Measurements from ENCODE around the gene ID2. TPM values are rescaled to one million over a fixed set of nuclear protein-coding genes. Genes with fewer than 3 reads are reported as not detected.

The ID2 gene
- total RNA-seq, 1 experiment from 2014 or later: 90.9 TPM

DNA sequence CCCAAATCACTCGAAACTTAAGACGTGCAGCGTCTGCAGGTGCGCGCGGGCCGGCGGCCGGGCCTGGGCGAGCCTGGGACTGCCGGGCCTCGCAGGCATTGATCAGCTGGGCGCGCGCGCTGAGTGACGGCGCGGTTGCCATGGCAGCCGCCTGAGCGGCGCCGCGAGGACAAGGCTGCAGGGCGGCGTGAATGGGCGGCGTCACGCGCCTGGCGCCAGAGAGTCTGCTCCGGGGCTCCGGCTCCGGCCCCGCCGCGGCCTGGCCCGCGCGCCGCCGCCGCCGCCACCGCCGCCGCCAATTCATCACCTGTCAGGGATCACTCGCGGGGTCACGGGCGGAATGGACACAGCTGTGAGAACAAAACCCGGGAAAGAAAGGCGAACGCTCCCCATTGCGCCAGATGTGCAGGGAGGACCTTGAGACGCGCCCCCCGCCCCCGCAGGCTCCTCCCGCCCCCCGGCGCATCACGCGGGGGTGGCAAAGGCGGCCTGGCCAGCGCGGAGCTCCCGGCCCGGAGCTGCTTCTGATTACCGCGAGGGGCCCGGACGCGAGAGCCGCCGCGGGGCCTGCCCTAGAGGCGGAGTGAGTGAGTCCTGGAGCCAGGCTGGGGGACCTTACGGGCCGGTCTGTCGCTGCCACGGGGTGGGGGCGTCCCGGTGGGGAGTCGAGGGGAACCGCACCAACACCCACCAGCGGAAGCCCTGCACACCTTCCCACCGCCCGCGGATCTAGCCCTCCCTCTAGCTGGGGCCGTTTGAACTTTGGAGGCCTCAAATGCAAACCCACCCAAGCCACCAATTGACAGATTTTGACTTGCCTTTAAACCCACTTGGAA is 2.9 kb upstream of the ID2 start:
- DNase-seq: peak; percentile 94 to 96
- Histone ChIP-seq H3K4me3 (ENCODE audit: low read depth, low read length) (peak overlapping the region; percentile 75), H3K27me3 (replicated peaks; ENCODE audit: control insufficient read depth, insufficient read depth, low read length) (no peaks in the 10 kb centered on the region), H3K4me1 (peaks cover 20% of the 10 kb centered on the region; the same call in 1 of the 2 replicates), H3K9me3 (peaks cover 7% of the 10 kb centered on the region), H3K36me3 (ENCODE audit: control insufficient read depth, insufficient read depth, low read length) (no peaks in the 10 kb centered on the region)
- Mint-ChIP-seq H3K27ac (ENCODE audit: unreplicated experiment) (peak overlapping the region; percentile 85), H3K9me3 (ENCODE audit: unreplicated experiment) (peaks cover 10% of the 10 kb centered on the region), H3K4me1 (ENCODE audit: low read depth, unreplicated experiment) (peaks cover 6% of the 10 kb centered on the region), H3K36me3 (ENCODE audit: insufficient read depth, unreplicated experiment) (peaks cover 56% of the 10 kb centered on the region), H3K27me3 (ENCODE audit: insufficient read depth, unreplicated experiment) (no peaks in the 10 kb centered on the region), H3K4me3 (ENCODE audit: unreplicated experiment) (peak overlapping the region; percentile 81)
- POLR2A ChIA-PET: interaction anchor here (0.5 to 1.0 kb wide), 8 partner anchors 42 to 1039 kb away, joined by 3 to 6 read pairs (median 4); no protein-coding TSS in a partner anchor
- intact Hi-C loops (cut with micrococcal nuclease; ENCODE audit: unreplicated experiment): no loop called here
- BruUV-seq (replicated peaks): no TSS peak
- CTCF ChIA-PET: interaction anchor here (1.0 to 1.7 kb wide), 4 partner anchors 42 to 153 kb away, joined by 3 to 10 read pairs (median 6); no protein-coding TSS in a partner anchor
- TF ChIP-seq, protein P1, sequence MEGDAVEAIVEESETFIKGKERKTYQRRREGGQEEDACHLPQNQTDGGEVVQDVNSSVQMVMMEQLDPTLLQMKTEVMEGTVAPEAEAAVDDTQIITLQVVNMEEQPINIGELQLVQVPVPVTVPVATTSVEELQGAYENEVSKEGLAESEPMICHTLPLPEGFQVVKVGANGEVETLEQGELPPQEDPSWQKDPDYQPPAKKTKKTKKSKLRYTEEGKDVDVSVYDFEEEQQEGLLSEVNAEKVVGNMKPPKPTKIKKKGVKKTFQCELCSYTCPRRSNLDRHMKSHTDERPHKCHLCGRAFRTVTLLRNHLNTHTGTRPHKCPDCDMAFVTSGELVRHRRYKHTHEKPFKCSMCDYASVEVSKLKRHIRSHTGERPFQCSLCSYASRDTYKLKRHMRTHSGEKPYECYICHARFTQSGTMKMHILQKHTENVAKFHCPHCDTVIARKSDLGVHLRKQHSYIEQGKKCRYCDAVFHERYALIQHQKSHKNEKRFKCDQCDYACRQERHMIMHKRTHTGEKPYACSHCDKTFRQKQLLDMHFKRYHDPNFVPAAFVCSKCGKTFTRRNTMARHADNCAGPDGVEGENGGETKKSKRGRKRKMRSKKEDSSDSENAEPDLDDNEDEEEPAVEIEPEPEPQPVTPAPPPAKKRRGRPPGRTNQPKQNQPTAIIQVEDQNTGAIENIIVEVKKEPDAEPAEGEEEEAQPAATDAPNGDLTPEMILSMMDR (IDR thresholded peaks at IDR 0.05; ENCODE audit: insufficient read depth in 1 of 2, low read depth in 1 of 2, low read length in 1 of 2, severe bottlenecking in 1 of 2, unreplicated experiment in 1 of 2): peak in 1 of 2 experiments; percentile 1

DNA sequence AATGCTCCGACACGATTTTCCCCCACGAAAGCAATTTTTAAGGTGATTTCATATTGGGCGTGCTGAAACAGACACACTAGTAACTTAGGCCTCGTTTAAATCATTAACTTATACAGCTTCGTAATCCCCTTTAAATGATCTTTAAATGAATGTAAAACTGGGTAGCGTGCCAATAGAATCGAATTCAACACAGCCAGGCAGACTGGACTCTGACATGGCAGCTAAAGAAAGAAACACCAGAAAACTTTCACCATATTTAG is 2.4 kb upstream of the ID2 start:
- DNase-seq: no peak
- TF ChIP-seq, protein P1 (IDR thresholded peaks at IDR 0.05; ENCODE audit: insufficient read depth in 1 of 2, low read depth in 1 of 2, low read length in 1 of 2, severe bottlenecking in 1 of 2, unreplicated experiment in 1 of 2): no peak
- Histone ChIP-seq H3K9me3 (peaks cover 2% of the 10 kb centered on the region; the same call in 1 of the 2 replicates), H3K36me3 (ENCODE audit: control insufficient read depth, insufficient read depth, low read length) (no peaks in the 10 kb centered on the region), H3K4me3 (ENCODE audit: low read depth, low read length) (peak overlapping the region; percentile 75), H3K4me1 (peaks cover 20% of the 10 kb centered on the region; the same call in 1 of the 2 replicates), H3K27me3 (replicated peaks; ENCODE audit: control insufficient read depth, insufficient read depth, low read length) (no peaks in the 10 kb centered on the region)
- H3K27me3 Mint-ChIP-seq (ENCODE audit: insufficient read depth, unreplicated experiment): no peaks in the 10 kb centered on the region
- H3K4me3 Mint-ChIP-seq (ENCODE audit: unreplicated experiment): peak overlapping the region; percentile 81
- intact Hi-C loops (cut with micrococcal nuclease; ENCODE audit: unreplicated experiment): no loop called here
- peaks cover 58% of the 10 kb centered on the region for H3K36me3 Mint-ChIP-seq (ENCODE audit: insufficient read depth, unreplicated experiment)
- H3K4me1 Mint-ChIP-seq (ENCODE audit: low read depth, unreplicated experiment): peaks cover 6% of the 10 kb centered on the region
- H3K27ac Mint-ChIP-seq (ENCODE audit: unreplicated experiment): peak overlapping the region; percentile 85
- peaks cover 4% of the 10 kb centered on the region for H3K9me3 Mint-ChIP-seq (ENCODE audit: unreplicated experiment)
- ChIA-PET POLR2A (interaction anchor here (0.5 to 3.2 kb wide), 7 partner anchors 43 to 1040 kb away, joined by 3 to 36 read pairs (median 4); no protein-coding TSS in a partner anchor), CTCF (interaction anchor here (1.0 to 1.7 kb wide), 3 partner anchors 52 to 154 kb away, joined by 4 to 10 read pairs (median 8); no protein-coding TSS in a partner anchor)
- BruUV-seq (replicated peaks): no TSS peak

DNA sequence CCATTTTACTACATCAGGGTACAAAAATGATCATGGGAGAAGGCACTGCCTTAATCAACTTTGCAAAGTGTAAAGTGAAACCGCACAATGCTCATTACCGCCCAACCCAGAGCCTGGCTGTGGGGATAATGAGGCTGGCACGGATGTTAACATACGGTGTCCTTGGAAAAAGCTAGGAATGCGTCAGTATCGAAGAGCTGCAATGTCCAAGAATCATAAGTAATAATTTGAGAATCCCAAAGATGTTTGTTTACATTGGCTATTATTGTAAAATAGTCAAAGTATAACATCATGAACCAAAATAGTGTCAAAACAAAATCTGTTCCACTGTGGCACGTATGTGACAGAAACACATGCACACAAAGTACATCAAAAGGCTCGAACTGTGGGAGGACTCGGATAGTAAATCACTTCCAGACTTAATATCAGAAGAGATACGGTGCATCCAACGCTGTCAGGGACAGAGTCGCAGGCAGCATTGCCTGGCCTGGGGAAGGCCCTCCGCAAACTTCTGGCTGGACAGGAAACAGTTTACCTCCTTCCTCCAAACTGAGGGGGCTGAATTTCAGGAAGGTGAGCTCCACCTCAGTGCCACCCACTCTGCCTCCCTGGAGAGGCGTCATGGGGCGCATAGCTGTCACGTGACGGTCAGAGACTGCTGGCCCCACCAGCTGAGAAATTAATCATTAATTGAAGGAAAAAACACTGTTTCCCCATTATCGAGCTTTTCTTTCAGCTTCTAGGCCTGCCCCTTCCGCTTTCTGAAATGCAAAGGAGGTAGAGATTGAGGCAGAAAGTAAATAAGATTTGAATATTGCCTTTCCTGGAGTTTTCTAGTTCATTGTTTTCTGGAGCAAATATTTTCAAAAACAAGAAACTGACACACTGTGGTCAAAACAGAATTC is 1.8 kb upstream of the ID2 start:
- H3K4me1 Mint-ChIP-seq (ENCODE audit: low read depth, unreplicated experiment): peaks cover 6% of the 10 kb centered on the region
- BruUV-seq (replicated peaks): TSS peak; percentile 55
- H3K4me1 ChIP-seq: peaks cover 20% of the 10 kb centered on the region; the same call in 1 of the 2 replicates
- TF ChIP-seq, protein P1 (IDR thresholded peaks at IDR 0.05; ENCODE audit: insufficient read depth in 1 of 2, low read depth in 1 of 2, low read length in 1 of 2, severe bottlenecking in 1 of 2, unreplicated experiment in 1 of 2): no peak
- no peaks in the 10 kb centered on the region for H3K9me3 Mint-ChIP-seq (ENCODE audit: unreplicated experiment)
- H3K4me3 ChIP-seq (ENCODE audit: low read depth, low read length): peak overlapping the region; percentile 75
- CTCF ChIA-PET: interaction anchor here (0.6 to 2.9 kb wide), 8 partner anchors 53 to 1769 kb away, joined by 3 to 23 read pairs (median 6); no protein-coding TSS in a partner anchor
- peaks cover 64% of the 10 kb centered on the region for H3K36me3 Mint-ChIP-seq (ENCODE audit: insufficient read depth, unreplicated experiment)
- H3K9me3 ChIP-seq: no peaks in the 10 kb centered on the region
- no peaks in the 10 kb centered on the region for H3K27me3 ChIP-seq (replicated peaks; ENCODE audit: control insufficient read depth, insufficient read depth, low read length)
- H3K27ac Mint-ChIP-seq (ENCODE audit: unreplicated experiment): peak overlapping the region; percentile 85
- intact Hi-C loops (cut with micrococcal nuclease; ENCODE audit: unreplicated experiment): loop anchor here (2.0 to 10.0 kb wide), 5 partner anchors 267 to 995 kb away; no protein-coding TSS in a partner anchor
- peak overlapping the region; percentile 81 for H3K4me3 Mint-ChIP-seq (ENCODE audit: unreplicated experiment)
- no peaks in the 10 kb centered on the region for H3K27me3 Mint-ChIP-seq (ENCODE audit: insufficient read depth, unreplicated experiment)
- POLR2A ChIA-PET: interaction anchor here (0.7 to 3.2 kb wide), 8 partner anchors 10 to 143 kb away, joined by 3 to 50 read pairs (median 10); no protein-coding TSS in a partner anchor
- DNase-seq: peak; percentile 87 to 92
- H3K36me3 ChIP-seq (ENCODE audit: control insufficient read depth, insufficient read depth, low read length): no peaks in the 10 kb centered on the region

Measured in Caco-2 (cell line).